K562 (cell line): ENCODE data around the gene CDC42EP1. TPM values are rescaled to one million over a fixed set of nuclear protein-coding genes. Genes with fewer than 3 reads are reported as not detected.

Experiments used
- ARHGAP35 ChIP-seq: fragments of 450-650 bp; IDR thresholded peaks from 2 replicates; pipeline ENCODE4 v1.6.1; 2018; ENCODE audit not compliant: partially characterized antibody
- ARID4B ChIP-seq: sonication (generic); formaldehyde crosslinking; IDR thresholded peaks from 2 replicates; pipeline ENCODE4 v1.8.0; 2022; ENCODE audit warnings: mild to moderate bottlenecking, missing genetic modification reagents
- ASH1L ChIP-seq: fragments of 450-650 bp; IDR thresholded peaks from 2 replicates; pipeline ENCODE4 v1.6.1; 2018; ENCODE audit warnings: borderline replicate concordance, mild to moderate bottlenecking, low read depth; ENCODE audit not compliant: partially characterized antibody
- CEBPZ ChIP-seq: fragments of 150-350 bp; IDR thresholded peaks from 2 replicates; pipeline ENCODE4 v1.6.1; 2014; ENCODE audit warnings: low read depth, mild to moderate bottlenecking, low read length, borderline replicate concordance
- DPF2 ChIP-seq: fragments of 450-650 bp; IDR thresholded peaks from 2 replicates; pipeline ENCODE4 v1.6.1; 2016
- HNRNPK ChIP-seq: fragments of 200-400 bp; formaldehyde crosslinking; IDR thresholded peaks from one replicate; pipeline ENCODE4 v1.6.1; 2018; ENCODE audit warnings: mild to moderate bottlenecking, low read depth, low read length; ENCODE audit not compliant: poor library complexity, severe bottlenecking
- KDM2B ChIP-seq: fragments of 250-450 bp; sonication (Bioruptor Pico); IDR thresholded peaks from 2 replicates; pipeline ENCODE4 v1.8.0; 2021; ENCODE audit warnings: mild to moderate bottlenecking, moderate library complexity
- PRPF4 ChIP-seq: fragments of 200-400 bp; formaldehyde crosslinking; IDR thresholded peaks from one replicate; pipeline ENCODE4 v1.6.1; 2017; ENCODE audit warnings: low read length, low read depth, mild to moderate bottlenecking; ENCODE audit not compliant: insufficient read depth, poor library complexity, severe bottlenecking
- RBBP5 ChIP-seq: fragments of 200-600 bp; sonication (generic); IDR thresholded peaks from 2 replicates; pipeline ENCODE4 v1.6.1; 2012; ENCODE audit warnings: borderline replicate concordance, mild to moderate bottlenecking, low read length, control low read depth, inconsistent platforms; ENCODE audit not compliant: insufficient read depth, poor library complexity, severe bottlenecking
- SAFB2 ChIP-seq: fragments of 200-400 bp; formaldehyde crosslinking; IDR thresholded peaks from 2 replicates; pipeline ENCODE4 v1.6.1; 2018; ENCODE audit warnings: borderline replicate concordance, low read length, low read depth, moderate library complexity; ENCODE audit not compliant: severe bottlenecking
- ZBED1 ChIP-seq: IDR thresholded peaks from 2 replicates; pipeline ENCODE4 v1.6.1; 2014
- ZC3H11A ChIP-seq: IDR thresholded peaks from 2 replicates; pipeline ENCODE4 v1.6.1; 2012; ENCODE audit warnings: low read depth, low read length, improper control_type of control experiment
- ZFP91 ChIP-seq: sonication (generic); formaldehyde crosslinking; IDR thresholded peaks from 2 replicates; pipeline ENCODE4 v1.8.0; 2022; ENCODE audit warnings: mild to moderate bottlenecking, missing genetic modification reagents
- ZKSCAN3 ChIP-seq: fragments of 250-450 bp; sonication (Bioruptor Pico); IDR thresholded peaks from 2 replicates; pipeline ENCODE4 v1.4.0; 2020
- polyA plus RNA-seq, 8 experiments: library from polyadenylated mRNA; depleted of rRNA in 4 of 8; stranded (reverse) in 5 of 8; unstranded in 3 of 8; fragments of >200 nt; fragmentation: Nextera tagmentation in 2 of 8; fragmentation: Illumina TruSeq in 1 of 8; extraction: Ambion mirVana in 2 of 8; extraction: Trizol in 1 of 8; gene quantifications; 2 replicates each; pipeline versions ENCODE4 v1.2.1 to v1.2.3, GENCODE V29; 2011 to 2014; ENCODE audit warnings: inconsistent platforms in 1 of 8, missing spikeins in 1 of 8
- total RNA-seq, 7 experiments: library from RNA; depleted of rRNA in 6 of 7; stranded (reverse); fragments of >200 nt in 6 of 7; fragmentation: Illumina TruSeq in 2 of 7; extraction: Trizol in 2 of 7; gene quantifications; 2 replicates each; pipeline versions ENCODE4 v1.2.1 to v1.2.3, GENCODE V29; 2011 to 2021; ENCODE audit warnings: low replicate concordance in 1 of 7
- TF ChIP-seq, protein P1 (sequence below): fragments of 250-450 bp; sonication (Bioruptor Pico); IDR thresholded peaks from 2 replicates; pipeline ENCODE4 v1.5.1; 2021; ENCODE audit warnings: mild to moderate bottlenecking

Gene CDC42EP1
- total and polyA plus RNA-seq, 9 of the 15 experiments (the other 6 are each of a cell fraction or from before 2014, with no cell fraction given) = 0.67 to 70.2 (median 7.3) TPM

GRCh38 chr22:37552524-37553163 is 7.6 kb upstream of the CDC42EP1 start (continued):
- no peak for TF ChIP-seq SAFB2
- TF ChIP-seq ARID4B (CRISPR knock-in tag) = no peak
- no peak for TF ChIP-seq ARHGAP35
- TF ChIP-seq ZBED1 = 0 out of 2 replicates have a peak, but pooled peaks have one; percentile 41
- TF ChIP-seq RBBP5 = no peak
- no peak for TF ChIP-seq ZC3H11A
- TF ChIP-seq, protein P1, sequence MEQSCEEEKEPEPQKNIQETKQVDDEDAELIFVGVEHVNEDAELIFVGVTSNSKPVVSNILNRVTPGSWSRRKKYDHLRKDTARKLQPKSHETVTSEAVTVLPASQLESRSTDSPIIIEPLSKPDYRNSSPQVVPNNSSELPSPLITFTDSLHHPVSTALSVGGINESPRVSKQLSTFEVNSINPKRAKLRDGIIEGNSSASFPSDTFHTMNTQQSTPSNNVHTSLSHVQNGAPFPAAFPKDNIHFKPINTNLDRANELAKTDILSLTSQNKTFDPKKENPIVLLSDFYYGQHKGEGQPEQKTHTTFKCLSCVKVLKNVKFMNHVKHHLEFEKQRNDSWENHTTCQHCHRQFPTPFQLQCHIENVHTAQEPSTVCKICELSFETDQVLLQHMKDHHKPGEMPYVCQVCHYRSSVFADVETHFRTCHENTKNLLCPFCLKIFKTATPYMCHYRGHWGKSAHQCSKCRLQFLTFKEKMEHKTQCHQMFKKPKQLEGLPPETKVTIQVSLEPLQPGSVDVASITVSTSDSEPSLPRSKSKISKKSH (CRISPR knock-in tag) = no peak
- no peak for TF ChIP-seq CEBPZ
- TF ChIP-seq ZFP91 (CRISPR knock-in tag) = no peak
- no peak for TF ChIP-seq ZKSCAN3 (CRISPR knock-in tag)
- TF ChIP-seq HNRNPK = no peak
- TF ChIP-seq ASH1L = no peak
- no peak for TF ChIP-seq PRPF4
- TF ChIP-seq DPF2 = peak; percentile 97
- no peak for TF ChIP-seq KDM2B (CRISPR knock-in tag)
